GM21528 (cell line): Measurements from ENCODE around the gene ETS2.

Experiments
- ATAC-seq: cut with Tn5 transposase; IDR thresholded peaks from one replicate; pipeline ENCODE4 v1.9.1; 2021; ENCODE audit warnings: mild to moderate bottlenecking, moderate library complexity; ENCODE audit not compliant: unreplicated experiment, low FRiP score

ETS2 gene

GRCh38 chr21:38777015-38777414 is 28.7 kb upstream of the ETS2 start:
- ATAC-seq, result no peak

- ATAC-seq, result no peak
These were observed 28.2 kb upstream of the ETS2 start for GRCh38 chr21:38777531-38777930.

- peak; percentile 67 for ATAC-seq
These were observed 24.9 kb upstream of the ETS2 start for GRCh38 chr21:38780879-38781278.

GRCh38 chr21:38784458-38785266 is 21.1 kb upstream of the ETS2 start:
- no peak for ATAC-seq

- ATAC-seq, result no peak
These were observed 20.2 kb upstream of the ETS2 start for GRCh38 chr21:38785483-38785882.

GRCh38 chr21:38787016-38787415 is 18.7 kb upstream of the ETS2 start:
- ATAC-seq, result no peak

GRCh38 chr21:38787461-38788274 is 18.1 kb upstream of the ETS2 start:
- no peak for ATAC-seq

- no peak for ATAC-seq
These were observed 17.3 kb upstream of the ETS2 start for GRCh38 chr21:38788275-38788905.

- no peak for ATAC-seq
These were observed 16.5 kb upstream of the ETS2 start for GRCh38 chr21:38789275-38789674.

GRCh38 chr21:38790059-38790458 is 15.7 kb upstream of the ETS2 start:
- no peak for ATAC-seq

- ATAC-seq, result no peak
These were observed 14.8 kb upstream of the ETS2 start for GRCh38 chr21:38790961-38791360.

- ATAC-seq, result no peak
These were observed 12.9 kb upstream of the ETS2 start for GRCh38 chr21:38792676-38793459.

GRCh38 chr21:38793926-38794713 is 11.6 kb upstream of the ETS2 start:
- ATAC-seq, result no peak

- no peak for ATAC-seq
These were observed 10.8 kb upstream of the ETS2 start for GRCh38 chr21:38794978-38795377.

- no peak for ATAC-seq
These were observed 10.3 kb upstream of the ETS2 start for GRCh38 chr21:38795475-38795874.

GRCh38 chr21:38796424-38796823 is 9.3 kb upstream of the ETS2 start:
- ATAC-seq, result no peak

- ATAC-seq, result no peak
These were observed 8.3 kb upstream of the ETS2 start for GRCh38 chr21:38797470-38797869.

- ATAC-seq, result no peak
These were observed 7.6 kb upstream of the ETS2 start for GRCh38 chr21:38798081-38798480.

GRCh38 chr21:38798481-38798882 is 7.2 kb upstream of the ETS2 start:
- no peak for ATAC-seq
